T follicular helper cell (primary cell): Measurements from ENCODE around the gene FAM120A.

Experiments used
- DNase-seq: peaks from one replicate; pipeline ENCODE4 v3.0.0-alpha.2; 2020; ENCODE audit warnings: low read depth

FAM120A gene

DNA sequence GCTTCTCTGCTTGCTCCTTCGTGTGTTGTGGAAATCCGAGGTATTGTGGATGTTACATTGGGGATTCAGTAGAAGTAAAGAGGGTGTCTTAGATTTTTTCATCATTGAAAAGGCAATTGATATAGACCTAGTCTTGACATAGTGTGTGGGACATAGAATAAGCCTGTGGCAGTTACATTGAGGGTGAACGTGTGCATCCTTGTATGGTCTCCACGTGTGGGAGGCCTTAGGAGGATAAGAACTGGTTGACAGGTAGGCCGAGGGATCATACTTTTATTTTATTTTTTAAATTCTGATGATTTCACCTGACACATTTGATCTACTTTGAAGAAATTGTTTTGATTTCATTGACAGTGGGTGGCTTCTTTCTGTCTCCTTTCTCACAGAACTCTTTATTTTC, 18.9 kb downstream of the FAM120A start:
- no peak for DNase-seq

GRCh38 chr9:93471124-93471523, 19.6 kb downstream of the FAM120A start:
- DNase-seq: no peak

- DNase-seq: no peak
These were observed 21.9 kb downstream of the FAM120A start for GRCh38 chr9:93473411-93473810.

- no peak for DNase-seq
These were observed 23.6 kb downstream of the FAM120A start for GRCh38 chr9:93475108-93475507.

GRCh38 chr9:93475856-93476255, 24.4 kb downstream of the FAM120A start:
- DNase-seq: no peak

DNA sequence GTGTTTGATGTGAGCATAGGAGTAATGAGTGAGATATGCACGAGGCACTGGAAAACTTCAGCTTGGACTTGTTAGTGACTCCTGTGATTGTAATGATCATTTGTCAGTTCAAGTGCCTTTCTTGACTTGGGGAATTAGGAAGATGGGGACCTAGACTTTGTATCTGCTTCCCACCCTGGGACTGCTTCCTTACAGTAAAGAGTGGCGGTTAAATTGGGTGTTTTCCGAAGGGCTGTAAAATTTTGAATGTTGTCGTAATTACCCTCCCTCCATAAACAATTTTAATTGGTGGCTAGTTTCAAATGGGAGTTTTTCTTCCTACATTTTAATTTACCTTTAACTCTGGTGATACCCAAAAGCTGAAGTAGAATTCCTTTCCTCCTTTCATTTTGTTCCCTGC, 25.4 kb downstream of the FAM120A start:
- no peak for DNase-seq

GRCh38 chr9:93477397-93477796, 25.9 kb downstream of the FAM120A start:
- DNase-seq: no peak

- DNase-seq: no peak
These were observed 28.2 kb downstream of the FAM120A start for GRCh38 chr9:93479726-93480125.

GRCh38 chr9:93480262-93480661, 28.8 kb downstream of the FAM120A start:
- no peak for DNase-seq

DNA sequence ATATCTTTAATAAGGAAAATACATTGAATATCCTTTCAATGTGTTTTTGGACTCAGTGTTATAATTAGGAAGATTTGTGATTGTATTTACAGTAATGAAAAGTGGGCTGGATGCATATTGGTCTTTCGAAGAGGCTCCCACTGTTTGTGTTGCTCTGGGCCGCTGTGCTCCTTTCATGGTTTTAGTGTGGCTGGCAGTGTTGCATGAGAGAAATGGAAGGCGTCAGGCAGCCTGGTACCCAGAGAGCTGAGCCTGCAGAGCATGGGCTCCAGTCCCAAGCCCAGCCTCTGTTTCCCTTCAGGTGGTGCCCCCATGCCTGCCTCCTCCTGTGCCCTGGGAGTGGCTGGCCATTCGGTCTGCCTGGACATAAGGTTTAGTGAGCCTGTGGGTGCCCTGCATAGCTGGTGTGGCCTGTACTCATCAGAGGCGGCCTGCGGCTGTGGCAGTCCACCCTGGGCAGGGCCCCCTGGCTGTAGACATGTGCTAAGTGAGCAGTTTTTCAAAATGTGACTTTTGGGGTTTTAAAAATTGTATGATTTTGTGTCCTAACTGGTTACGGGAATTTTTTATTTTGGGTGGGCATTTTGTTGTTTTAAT, 29.3 kb downstream of the FAM120A start:
- no peak for DNase-seq

GRCh38 chr9:93483497-93483896, 32.0 kb downstream of the FAM120A start:
- DNase-seq: no peak

DNA sequence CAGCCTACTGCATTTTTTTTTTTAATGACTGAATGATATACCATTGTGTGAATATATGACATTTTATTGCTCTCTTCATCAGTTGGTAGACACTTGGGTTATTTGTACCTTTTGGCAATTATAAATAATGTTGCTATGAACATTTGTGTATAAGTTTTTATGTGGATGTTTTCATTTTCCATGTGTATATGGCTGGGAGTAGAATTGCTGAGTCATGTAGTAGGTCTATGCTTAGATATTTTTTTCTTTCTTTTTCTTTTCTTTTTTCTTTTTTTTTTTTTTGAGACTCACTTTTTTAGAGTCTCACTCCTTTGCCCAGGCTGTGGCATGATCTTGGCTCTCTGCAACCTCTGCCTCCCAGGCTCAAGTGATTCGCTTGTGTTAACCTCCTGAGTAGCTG, 34.8 kb downstream of the FAM120A start:
- no peak for DNase-seq

GRCh38 chr9:93488244-93488643, 36.8 kb downstream of the FAM120A start:
- no peak for DNase-seq

GRCh38 chr9:93491593-93492232, 40.2 kb downstream of the FAM120A start:
- DNase-seq: no peak

DNA sequence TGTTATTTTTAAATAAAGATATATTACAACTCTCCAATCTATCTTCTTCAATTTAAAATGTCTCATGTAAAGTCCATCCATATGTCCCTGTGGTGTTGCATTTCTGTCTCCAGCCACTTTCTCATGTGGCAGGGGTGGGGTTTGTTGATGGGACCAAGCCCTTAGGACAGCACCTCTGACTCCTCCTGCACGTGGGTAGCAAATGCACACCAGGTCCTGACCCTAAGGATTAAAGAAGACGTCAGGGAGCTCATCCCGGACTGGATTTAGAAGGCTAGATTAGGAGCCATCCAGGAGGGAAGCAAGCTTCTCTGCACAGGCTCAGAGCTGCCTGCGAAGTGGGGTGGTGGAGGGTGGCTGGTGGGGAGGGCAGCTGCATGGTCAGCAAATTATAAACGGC, 40.8 kb downstream of the FAM120A start:
- DNase-seq: no peak

- no peak for DNase-seq
These were observed 42.5 kb downstream of the FAM120A start for GRCh38 chr9:93493949-93494348.

- no peak for DNase-seq
These were observed 44.8 kb downstream of the FAM120A start for GRCh38 chr9:93496285-93496684.

DNA sequence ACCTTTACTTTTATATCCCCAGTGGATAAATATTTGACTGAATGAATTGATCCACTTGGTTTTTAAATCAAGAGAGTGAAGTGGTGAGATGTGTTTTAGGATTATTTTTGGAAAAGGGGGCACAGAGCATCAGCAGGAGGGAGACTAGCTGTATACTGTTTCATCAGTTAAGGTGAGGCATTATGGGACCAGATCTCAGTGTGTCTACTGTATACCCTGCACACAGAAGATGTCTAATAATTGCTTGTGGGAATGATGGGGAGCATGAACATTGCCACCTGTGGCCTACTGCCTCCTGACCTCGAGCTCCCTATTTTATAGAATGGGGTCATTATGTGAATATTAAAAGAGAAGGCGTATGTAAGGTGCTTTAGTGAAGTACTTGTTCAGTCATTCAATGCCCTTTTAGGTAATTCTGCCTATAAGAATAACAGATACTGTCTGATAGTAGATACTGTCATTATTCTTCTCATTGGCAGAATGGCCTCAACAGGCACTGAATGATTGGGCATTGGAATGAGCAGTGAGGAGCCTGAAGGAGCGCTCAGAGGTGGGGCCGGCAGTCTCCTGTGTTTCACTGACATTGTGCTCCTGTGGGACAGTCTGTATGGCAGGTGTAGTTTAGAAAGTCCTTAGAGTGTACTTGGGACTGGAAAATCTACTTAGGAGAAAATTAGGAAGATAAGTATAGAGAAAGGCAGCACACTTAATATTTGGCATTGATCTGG, 49.2 kb downstream of the FAM120A start:
- DNase-seq: no peak

DNA sequence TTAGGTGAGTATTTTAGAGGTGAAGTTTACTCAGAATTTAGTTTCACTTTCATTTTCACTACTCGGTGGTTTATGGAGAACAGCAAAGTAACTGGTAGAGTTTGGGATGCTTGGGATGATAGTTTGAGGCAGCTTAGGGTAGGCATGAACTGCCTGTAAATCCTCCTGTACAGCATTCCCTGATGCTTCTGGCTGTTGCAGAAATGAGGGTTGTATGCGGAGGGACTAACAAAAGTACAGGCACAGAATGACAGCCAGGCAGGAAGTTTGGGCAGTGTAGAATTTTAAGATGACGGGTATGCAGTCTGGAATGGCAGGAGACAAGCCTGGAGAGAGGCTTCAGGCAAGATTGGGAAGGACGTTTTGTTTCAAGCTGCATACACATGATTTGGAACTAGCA, 49.9 kb downstream of the FAM120A start:
- no peak for DNase-seq

DNA sequence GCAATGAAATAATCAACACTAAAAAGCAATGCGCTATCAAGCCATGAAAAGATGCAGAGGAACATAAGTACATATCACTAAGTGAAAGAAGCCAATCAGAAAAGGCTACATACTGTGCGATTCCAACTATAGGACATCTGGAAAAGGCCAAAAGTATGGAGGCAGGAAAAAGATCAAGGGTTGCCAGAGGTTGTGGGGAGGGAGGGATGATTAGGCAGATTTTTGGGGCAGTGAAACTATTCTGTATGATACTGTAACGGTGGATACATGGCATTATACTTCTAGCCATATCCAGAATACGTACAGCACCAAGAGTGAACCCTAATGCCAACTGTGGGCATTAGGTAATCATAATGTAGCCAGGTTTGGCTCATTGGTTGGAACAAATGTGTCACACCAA, 51.9 kb downstream of the FAM120A start:
- no peak for DNase-seq

GRCh38 chr9:93505541-93506132, 54.2 kb downstream of the FAM120A start:
- no peak for DNase-seq

GRCh38 chr9:93507768-93508167, 56.3 kb downstream of the FAM120A start:
- DNase-seq: no peak

- DNase-seq: no peak
These were observed 56.7 kb downstream of the FAM120A start for GRCh38 chr9:93508207-93508606.
